Astrocyte (in vitro differentiated cells and primary cell): ENCODE measurements around the gene NT5C3A. TPM values are rescaled to one million over a fixed set of nuclear protein-coding genes. Genes with fewer than 3 reads are reported as not detected.
"Not testable (repeated sequence)": the region's sequence is repeated elsewhere in the genome, so short reads cannot be mapped to it uniquely, and the experiment has no call there.

ENCODE experiments used
- DNase-seq: peaks from one replicate; pipeline ENCODE4 v3.0.0-alpha.2; 2010; ENCODE audit warnings: low read depth
- FAIRE-seq: peaks from 2 replicates; lab custom pipeline; 2011; peaks lifted over from hg19 to GRCh38; lab: Jason Lieb, UNC
- H2AFZ ChIP-seq: 2 replicates; pipeline ENCODE4 v1.6.0; 2012; ENCODE audit warnings: low read depth, low read length, inconsistent platforms
- H3K27ac ChIP-seq: 2 replicates; pipeline ENCODE4 v1.5.1; 2011; ENCODE audit warnings: low read depth, low read length, inconsistent platforms
- H3K27me3 ChIP-seq: 2 replicates; pipeline ENCODE4 v1.6.0; 2011; ENCODE audit warnings: low read length, inconsistent platforms; ENCODE audit not compliant: insufficient read depth
- H3K36me3 ChIP-seq: 2 replicates; pipeline ENCODE4 v1.5.1; 2011; ENCODE audit warnings: low read length, inconsistent platforms; ENCODE audit not compliant: insufficient read depth
- H3K4me1 ChIP-seq: 2 replicates; pipeline ENCODE4 v1.5.1; 2011; ENCODE audit warnings: low read length, inconsistent platforms; ENCODE audit not compliant: insufficient read depth
- H3K4me2 ChIP-seq: 2 replicates; pipeline ENCODE4 v1.6.0; 2012; ENCODE audit warnings: low read length, inconsistent platforms
- H3K4me3 ChIP-seq: 2 replicates; pipeline ENCODE4 v1.5.1; 2011; ENCODE audit warnings: low read depth, mild to moderate bottlenecking, low read length, inconsistent platforms; ENCODE audit not compliant: insufficient read depth
- H3K79me2 ChIP-seq: 2 replicates; pipeline ENCODE4 v1.6.0; 2012; ENCODE audit warnings: mild to moderate bottlenecking, low read length, inconsistent platforms; ENCODE audit not compliant: insufficient read depth
- H3K9ac ChIP-seq: 2 replicates; pipeline ENCODE4 v1.6.0; 2012; ENCODE audit warnings: mild to moderate bottlenecking, low read length, inconsistent platforms
- H3K9me3 ChIP-seq: 2 replicates; pipeline ENCODE4 v1.5.1; 2012; ENCODE audit warnings: low read depth, mild to moderate bottlenecking, low read length, inconsistent platforms; ENCODE audit not compliant: insufficient read depth
- H4K20me1 ChIP-seq: 2 replicates; pipeline ENCODE4 v1.6.0; 2012; ENCODE audit warnings: low read length, inconsistent platforms; ENCODE audit not compliant: insufficient read depth
- H3K27ac Mint-ChIP-seq: one replicate; pipeline ENCODE4 v1.8.0; 2021; ENCODE audit warnings: mild to moderate bottlenecking, mixed read lengths; ENCODE audit not compliant: unreplicated experiment
- H3K27me3 Mint-ChIP-seq: one replicate; pipeline ENCODE4 v1.8.0; 2021; ENCODE audit warnings: low read depth, mixed read lengths; ENCODE audit not compliant: unreplicated experiment
- H3K36me3 Mint-ChIP-seq: one replicate; pipeline ENCODE4 v1.8.0; 2021; ENCODE audit warnings: low read depth, mixed read lengths; ENCODE audit not compliant: unreplicated experiment
- H3K4me1 Mint-ChIP-seq: one replicate; pipeline ENCODE4 v1.8.0; 2021; ENCODE audit warnings: low read depth, mixed read lengths; ENCODE audit not compliant: unreplicated experiment
- H3K4me3 Mint-ChIP-seq: one replicate; pipeline ENCODE4 v1.8.0; 2021; ENCODE audit warnings: mild to moderate bottlenecking, moderate library complexity, mixed read lengths; ENCODE audit not compliant: unreplicated experiment
- H3K9me3 Mint-ChIP-seq: one replicate; pipeline ENCODE4 v1.8.0; 2021; ENCODE audit warnings: mild to moderate bottlenecking, mixed read lengths; ENCODE audit not compliant: unreplicated experiment
- CTCF ChIP-seq: IDR thresholded peaks from 2 replicates; pipeline ENCODE4 v1.5.1; 2011; ENCODE audit warnings: low read depth, mild to moderate bottlenecking, inconsistent platforms, low read length, moderate library complexity; ENCODE audit not compliant: insufficient read depth
- total RNA-seq: library from RNA; stranded (reverse); gene quantifications from 2 replicates; pipeline ENCODE4 v1.2.1, GENCODE V29; 2021

Gene NT5C3A
- total RNA-seq, 1 donor from 2014 or later, result 24.1 TPM

DNA sequence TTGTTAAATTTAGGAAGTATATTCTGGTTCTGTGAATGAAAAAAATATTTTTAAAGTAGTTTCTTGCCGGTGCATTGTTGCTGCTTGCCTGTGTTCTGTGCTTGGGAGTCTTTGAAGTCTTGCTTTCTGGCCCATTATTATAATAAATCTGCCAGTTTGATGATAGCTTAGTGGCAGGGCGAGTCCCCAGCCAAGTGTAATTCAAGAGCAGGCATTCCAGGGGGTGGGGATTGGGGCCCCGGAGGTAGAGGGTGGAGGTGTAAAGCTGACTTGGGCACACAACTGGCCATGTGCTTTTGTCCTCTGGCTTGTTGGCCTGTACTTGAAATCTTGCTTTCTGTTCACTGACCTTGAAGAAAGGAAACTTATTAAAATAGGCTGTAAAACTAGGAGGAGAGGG, 90.6 kb downstream of the NT5C3A start:
- not testable (repeated sequence) for H3K4me1 Mint-ChIP-seq, H3K36me3 ChIP-seq, FAIRE-seq, H3K4me2 ChIP-seq, H3K9me3 Mint-ChIP-seq, H3K27me3 ChIP-seq, H3K4me1 ChIP-seq, H3K27me3 Mint-ChIP-seq, H3K9me3 ChIP-seq, H3K27ac Mint-ChIP-seq, H3K9ac ChIP-seq, H3K4me3 Mint-ChIP-seq, H3K79me2 ChIP-seq, H4K20me1 ChIP-seq, H2AFZ ChIP-seq, H3K36me3 Mint-ChIP-seq, H3K27ac ChIP-seq, H3K4me3 ChIP-seq, DNase-seq

DNA sequence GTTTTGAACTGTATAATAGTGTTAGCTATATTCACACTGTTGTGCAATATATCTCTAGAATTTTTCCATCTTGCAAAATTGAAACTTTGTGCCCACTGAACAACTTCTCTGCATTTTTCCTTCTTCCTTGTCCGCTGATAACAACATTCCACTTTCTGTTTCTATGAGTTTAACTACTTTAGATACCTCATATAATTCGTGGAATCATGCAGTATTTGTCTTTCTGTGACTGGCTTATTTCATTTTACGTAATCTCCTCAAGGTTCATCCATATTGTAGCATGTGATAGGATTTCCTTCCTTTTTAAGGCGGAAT, 95.4 kb downstream of the NT5C3A start:
- not testable (repeated sequence) for H3K9me3 ChIP-seq, H3K4me3 ChIP-seq, FAIRE-seq, H3K27ac ChIP-seq, H3K4me1 ChIP-seq, DNase-seq, H2AFZ ChIP-seq, H3K79me2 ChIP-seq, H3K36me3 Mint-ChIP-seq, H3K27me3 Mint-ChIP-seq, H3K4me1 Mint-ChIP-seq, H3K4me2 ChIP-seq, H3K4me3 Mint-ChIP-seq, H3K27ac Mint-ChIP-seq, H3K27me3 ChIP-seq, H3K36me3 ChIP-seq, H3K9ac ChIP-seq, H3K9me3 Mint-ChIP-seq
- H4K20me1 ChIP-seq, result peaks cover 12% of the 10 kb centered on the region

DNA sequence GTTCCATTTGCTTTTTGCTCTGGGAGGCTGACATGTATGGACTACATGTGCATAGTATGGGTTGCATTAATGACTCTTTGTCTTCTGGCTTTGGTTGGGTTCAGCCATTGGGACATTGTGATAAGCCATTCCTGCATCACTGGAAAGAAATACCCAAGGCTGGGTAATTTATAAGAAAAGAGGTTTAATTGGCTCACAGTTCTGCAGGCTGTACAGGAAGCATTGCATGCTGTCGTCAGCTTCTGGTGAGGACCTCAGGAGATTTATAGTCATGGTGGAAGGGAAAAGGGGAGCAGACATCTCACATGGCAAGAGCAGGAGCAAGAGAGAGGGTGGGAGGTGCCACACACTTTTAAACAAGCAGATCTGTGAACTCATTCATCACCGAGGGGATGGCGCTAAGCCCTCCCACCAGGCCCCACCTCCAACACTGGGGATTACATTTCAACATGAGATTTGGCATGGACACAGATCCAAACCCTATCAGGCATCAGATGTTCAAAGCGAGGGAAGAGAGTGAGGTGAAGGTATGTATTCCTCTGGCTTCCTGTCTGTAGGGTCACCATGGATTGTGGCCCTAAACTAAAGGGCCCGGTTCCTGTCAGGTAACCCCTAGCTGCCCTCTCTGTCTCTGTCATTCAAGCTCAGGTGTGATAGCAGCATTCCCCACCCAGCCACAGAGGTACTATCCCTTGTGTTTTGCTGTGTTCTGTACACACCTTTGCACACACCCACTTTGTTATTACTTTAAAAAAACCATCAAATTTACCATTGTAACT, 95.9 kb downstream of the NT5C3A start:
- FAIRE-seq, H3K4me3 Mint-ChIP-seq, H3K4me2 ChIP-seq, H3K27me3 ChIP-seq, DNase-seq, H2AFZ ChIP-seq, H3K4me3 ChIP-seq, H3K27ac Mint-ChIP-seq, H3K9me3 Mint-ChIP-seq, H3K9me3 ChIP-seq, H3K36me3 ChIP-seq, H3K4me1 ChIP-seq, H3K27ac ChIP-seq, H3K36me3 Mint-ChIP-seq, H3K9ac ChIP-seq, H3K79me2 ChIP-seq, H3K27me3 Mint-ChIP-seq, H3K4me1 Mint-ChIP-seq: not testable (repeated sequence)
- H4K20me1 ChIP-seq, result peaks cover 12% of the 10 kb centered on the region

DNA sequence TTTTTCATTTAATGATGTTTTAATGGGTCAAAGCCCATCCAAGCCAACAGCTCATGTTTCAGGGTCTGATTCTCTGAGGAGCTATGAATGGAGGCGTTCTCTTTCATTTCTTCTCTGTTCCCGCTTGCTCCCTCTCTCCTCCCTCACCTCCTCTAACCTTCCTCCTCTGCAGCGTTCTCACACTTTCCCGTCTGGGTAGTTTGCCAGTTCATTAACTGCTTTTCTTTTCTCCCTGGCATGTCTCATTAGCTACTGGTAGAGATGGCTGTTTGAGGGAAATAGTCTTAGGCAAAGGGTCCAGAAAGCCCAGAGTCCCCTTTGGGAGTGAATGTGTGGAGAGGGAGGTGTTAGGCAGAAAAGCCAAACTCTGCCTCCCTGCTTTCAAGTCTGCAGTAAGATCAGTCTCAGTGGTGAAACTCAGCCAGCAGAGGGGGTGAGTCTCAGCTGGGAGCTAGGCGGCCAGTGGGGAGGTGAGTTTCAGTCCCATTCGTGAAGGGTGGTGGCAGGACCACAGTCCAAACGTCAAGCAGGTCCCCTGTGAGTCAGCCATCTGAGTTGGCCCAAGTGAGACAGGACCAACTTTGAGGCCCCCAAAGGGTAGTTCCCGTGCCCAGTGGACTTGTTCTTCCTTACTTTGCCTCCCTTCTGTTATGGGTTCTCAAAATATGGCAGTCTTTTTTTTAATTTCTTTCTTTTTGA, 98.0 kb downstream of the NT5C3A start:
- Histone ChIP-seq H3K4me2 (peak overlapping the region; percentile 48), H3K79me2 (peaks cover 12% of the 10 kb centered on the region), H4K20me1 (peaks cover 12% of the 10 kb centered on the region), H2AFZ (peak overlapping the region; percentile 41)
- not testable (repeated sequence) for FAIRE-seq, DNase-seq, H3K4me3 Mint-ChIP-seq, H3K4me1 Mint-ChIP-seq, H3K27ac ChIP-seq, H3K4me3 ChIP-seq, H3K27me3 ChIP-seq, H3K36me3 ChIP-seq, H3K9me3 ChIP-seq, H3K4me1 ChIP-seq, H3K36me3 Mint-ChIP-seq, H3K9me3 Mint-ChIP-seq, H3K27me3 Mint-ChIP-seq, H3K27ac Mint-ChIP-seq, H3K9ac ChIP-seq
- TF ChIP-seq CTCF, result peak; percentile 6
